ENCODE results near the gene PTCD2. TPM values are rescaled to one million over a fixed set of nuclear protein-coding genes. Genes with fewer than 3 reads are reported as not detected.

PTCD2 gene
- total RNA-seq, 2 experiments from 2014 or later = 11.7 to 17.9 TPM

GRCh38 chr5:72298711-72299110 is 21.5 kb upstream of the PTCD2 start:
- no peak overlapping the region for H2AFZ ChIP-seq (ENCODE audit: low read length)
- H3K4me1 ChIP-seq (ENCODE audit: insufficient read depth, low read length, poor library complexity, severe bottlenecking) = peaks cover 97% of the 10 kb centered on the region
- TF ChIP-seq EZH2phosphoT487 (IDR thresholded peaks at IDR 0.05; ENCODE audit: borderline replicate concordance, low read depth, low read length) = no peak
- TF ChIP-seq, protein P1, sequence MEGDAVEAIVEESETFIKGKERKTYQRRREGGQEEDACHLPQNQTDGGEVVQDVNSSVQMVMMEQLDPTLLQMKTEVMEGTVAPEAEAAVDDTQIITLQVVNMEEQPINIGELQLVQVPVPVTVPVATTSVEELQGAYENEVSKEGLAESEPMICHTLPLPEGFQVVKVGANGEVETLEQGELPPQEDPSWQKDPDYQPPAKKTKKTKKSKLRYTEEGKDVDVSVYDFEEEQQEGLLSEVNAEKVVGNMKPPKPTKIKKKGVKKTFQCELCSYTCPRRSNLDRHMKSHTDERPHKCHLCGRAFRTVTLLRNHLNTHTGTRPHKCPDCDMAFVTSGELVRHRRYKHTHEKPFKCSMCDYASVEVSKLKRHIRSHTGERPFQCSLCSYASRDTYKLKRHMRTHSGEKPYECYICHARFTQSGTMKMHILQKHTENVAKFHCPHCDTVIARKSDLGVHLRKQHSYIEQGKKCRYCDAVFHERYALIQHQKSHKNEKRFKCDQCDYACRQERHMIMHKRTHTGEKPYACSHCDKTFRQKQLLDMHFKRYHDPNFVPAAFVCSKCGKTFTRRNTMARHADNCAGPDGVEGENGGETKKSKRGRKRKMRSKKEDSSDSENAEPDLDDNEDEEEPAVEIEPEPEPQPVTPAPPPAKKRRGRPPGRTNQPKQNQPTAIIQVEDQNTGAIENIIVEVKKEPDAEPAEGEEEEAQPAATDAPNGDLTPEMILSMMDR (conservative IDR thresholded peaks at IDR 0.05; ENCODE audit: low read length) = no peak; the same call in 1 of the 2 replicates
- peak overlapping the region; percentile 86 for H3K27ac ChIP-seq (ENCODE audit: low read depth, low read length, poor library complexity, severe bottlenecking)
- no peaks in the 10 kb centered on the region for H3K9me3 ChIP-seq (ENCODE audit: low read length)
- TSS peak; percentile 82 for BruUV-seq (replicated peaks)
- no peak for DNase-seq (ENCODE audit: low spot score)
- peaks cover 58% of the 10 kb centered on the region for H3K36me3 ChIP-seq (ENCODE audit: insufficient read depth, low read length)
- H3K4me3 ChIP-seq (ENCODE audit: low read depth, low read length, poor library complexity, severe bottlenecking) = peak overlapping the region; percentile 58
- H3K4me2 ChIP-seq (ENCODE audit: low read length) = peak overlapping the region; percentile 72
- intact Hi-C loops (cut with micrococcal nuclease; ENCODE audit: unreplicated experiment) = no loop called here
- H3K9me2 ChIP-seq (ENCODE audit: insufficient read depth, low read length) = no peaks in the 10 kb centered on the region
- H4K20me1 ChIP-seq (ENCODE audit: insufficient read depth, low read length) = no peaks in the 10 kb centered on the region
- H3K79me2 ChIP-seq (ENCODE audit: insufficient read depth, low read depth, low read length) = peaks cover 97% of the 10 kb centered on the region
- ChIA-PET POLR2A (interaction anchor here (0.7 to 3.2 kb wide), 7 partner anchors 9 to 645 kb away, joined by 3 to 19 read pairs (median 5); partner anchors contain the start of genes MRPS27 and PTCD2), CTCF (ENCODE audit: unreplicated experiment) (interaction anchor here (1.7 kb wide), 1 partner anchor 10 kb away, joined by 8 read pairs; no protein-coding TSS in a partner anchor)

- H4K20me1 ChIP-seq (ENCODE audit: insufficient read depth, low read length) = no peaks in the 10 kb centered on the region
- H3K36me3 ChIP-seq (ENCODE audit: insufficient read depth, low read length) = peaks cover 49% of the 10 kb centered on the region
- peak overlapping the region; percentile 47 for H3K4me3 ChIP-seq (ENCODE audit: low read depth, low read length, poor library complexity, severe bottlenecking)
- H3K4me1 ChIP-seq (ENCODE audit: insufficient read depth, low read length, poor library complexity, severe bottlenecking) = peaks cover 97% of the 10 kb centered on the region
- no peak for TF ChIP-seq EZH2phosphoT487 (IDR thresholded peaks at IDR 0.05; ENCODE audit: borderline replicate concordance, low read depth, low read length)
- TF ChIP-seq, protein P1 (conservative IDR thresholded peaks at IDR 0.05; ENCODE audit: low read length) = no peak
- H3K9me2 ChIP-seq (ENCODE audit: insufficient read depth, low read length) = no peaks in the 10 kb centered on the region
- no peaks in the 10 kb centered on the region for H3K9me3 ChIP-seq (ENCODE audit: low read length)
- ChIA-PET POLR2A (interaction anchor here (0.6 to 8.2 kb wide), 4 partner anchors 7 to 17 kb away, joined by 3 to 78 read pairs (median 12); partner anchors contain the start of genes MRPS27 and PTCD2), CTCF (ENCODE audit: unreplicated experiment) (no interaction called here)
- peaks cover 97% of the 10 kb centered on the region for H3K79me2 ChIP-seq (ENCODE audit: insufficient read depth, low read depth, low read length)
- H3K27ac ChIP-seq (ENCODE audit: low read depth, low read length, poor library complexity, severe bottlenecking) = peak overlapping the region; percentile 86
- H3K4me2 ChIP-seq (ENCODE audit: low read length) = peak overlapping the region; percentile 72
- no peak for DNase-seq (ENCODE audit: low spot score)
- intact Hi-C loops (cut with micrococcal nuclease; ENCODE audit: unreplicated experiment) = loop anchor here (10.0 kb wide), 1 partner anchor 526 kb away; no protein-coding TSS in a partner anchor
- no peak overlapping the region for H2AFZ ChIP-seq (ENCODE audit: low read length)
- no TSS peak for BruUV-seq (replicated peaks)
Observed at GRCh38 chr5:72300590-72301339, 19.4 kb upstream of the PTCD2 start.
